GM21737 (cell line): ENCODE data around the gene KCND3.

ENCODE experiments used
- ATAC-seq: cut with Tn5 transposase; IDR thresholded peaks from one replicate; pipeline ENCODE4 v1.9.1; 2021; ENCODE audit warnings: mild to moderate bottlenecking, moderate library complexity; ENCODE audit not compliant: unreplicated experiment

The KCND3 gene

GRCh38 chr1:111884772-111885443 is 104.6 kb downstream of the KCND3 start:
- ATAC-seq: no peak

GRCh38 chr1:111882986-111883560 is 106.4 kb downstream of the KCND3 start:
- ATAC-seq: no peak

- no peak for ATAC-seq
Measured at GRCh38 chr1:111882559-111882958, 106.9 kb downstream of the KCND3 start.

- no peak for ATAC-seq
Measured at GRCh38 chr1:111880881-111881837, 108.3 kb downstream of the KCND3 start.

- no peak for ATAC-seq
Measured at GRCh38 chr1:111879081-111879480, 110.4 kb downstream of the KCND3 start.

- no peak for ATAC-seq
Measured at GRCh38 chr1:111878649-111879048, 110.8 kb downstream of the KCND3 start.

GRCh38 chr1:111878091-111878490 is 111.4 kb downstream of the KCND3 start:
- no peak for ATAC-seq

GRCh38 chr1:111876631-111877030 is 112.8 kb downstream of the KCND3 start:
- ATAC-seq: no peak

- no peak for ATAC-seq
Measured at GRCh38 chr1:111875640-111876039, 113.8 kb downstream of the KCND3 start.

GRCh38 chr1:111873460-111874030 is 115.9 kb downstream of the KCND3 start:
- no peak for ATAC-seq

GRCh38 chr1:111870181-111870580 is 119.3 kb downstream of the KCND3 start:
- no peak for ATAC-seq

- ATAC-seq: no peak
Measured at GRCh38 chr1:111867868-111868440, 121.5 kb downstream of the KCND3 start.

- no peak for ATAC-seq
Measured at GRCh38 chr1:111864862-111865261, 124.6 kb downstream of the KCND3 start.

- ATAC-seq: no peak
Measured at GRCh38 chr1:111863401-111863800, 126.1 kb downstream of the KCND3 start.

- ATAC-seq: no peak
Measured at GRCh38 chr1:111862599-111862998, 126.9 kb downstream of the KCND3 start.

GRCh38 chr1:111861523-111861922 is 127.9 kb downstream of the KCND3 start:
- ATAC-seq: no peak

- ATAC-seq: no peak
Measured at GRCh38 chr1:111857194-111857651, 132.2 kb downstream of the KCND3 start.

GRCh38 chr1:111856411-111857185 is 132.9 kb downstream of the KCND3 start:
- no peak for ATAC-seq

- no peak for ATAC-seq
Measured at GRCh38 chr1:111855260-111855659, 134.2 kb downstream of the KCND3 start.

- no peak for ATAC-seq
Measured at GRCh38 chr1:111852261-111852721, 137.2 kb downstream of the KCND3 start.
